Activated CD4-positive, alpha-beta T cell treated with anti-CD3 and anti-CD28 coated beads, Interleukin-2, amount 10 ng/mL, durations not matched to agents 7 days and 5 days (primary cell): Measurements from ENCODE around the gene CHAT. TPM values are rescaled to one million over a fixed set of nuclear protein-coding genes. Genes with fewer than 3 reads are reported as not detected.
"Not testable (repeated sequence)": the region's sequence is repeated elsewhere in the genome, so short reads cannot be mapped to it uniquely, and the experiment has no call there.

Experiments
- CTCF ChIA-PET: fragments of 350-600 bp; sonication (Branson Sonifier 250); formaldehyde crosslinking; loops from one replicate; lab custom pipeline; 2021; ENCODE audit warnings: antibody characterized with exemption; lab: Charles Lee
- POLR2A ChIA-PET: fragments of 350-600 bp; sonication (Branson Sonifier 250); formaldehyde crosslinking; loops from one replicate; lab custom pipeline; 2021; ENCODE audit warnings: antibody characterized with exemption; lab: Charles Lee
- DNase-seq: peaks from one replicate; pipeline ENCODE4 v3.0.0-alpha.2; 2020
- H3K27ac Mint-ChIP-seq: one replicate; pipeline ENCODE4 v1.8.0; 2021; ENCODE audit warnings: mild to moderate bottlenecking, moderate library complexity, mixed read lengths
- H3K27me3 Mint-ChIP-seq: one replicate; pipeline ENCODE4 v1.8.0; 2021; ENCODE audit warnings: mixed read lengths
- H3K36me3 Mint-ChIP-seq: one replicate; pipeline ENCODE4 v1.8.0; 2021; ENCODE audit warnings: low read depth, mixed read lengths
- H3K4me1 Mint-ChIP-seq: one replicate; pipeline ENCODE4 v1.8.0; 2021; ENCODE audit warnings: mixed read lengths
- H3K4me3 Mint-ChIP-seq: one replicate; pipeline ENCODE4 v1.8.0; 2021; ENCODE audit warnings: mild to moderate bottlenecking, moderate library complexity, mixed read lengths
- H3K9me3 Mint-ChIP-seq: one replicate; pipeline ENCODE4 v1.8.0; 2021; ENCODE audit warnings: mixed read lengths
- total RNA-seq, 2 experiments: library from RNA; stranded (reverse); gene quantifications; one replicate each; pipeline ENCODE4 v1.2.3, GENCODE V29; 2021

CHAT gene
- total RNA-seq, 2 experiments from 2014 or later: not detected

- H3K9me3 Mint-ChIP-seq: peaks cover 9% of the 10 kb centered on the region
- H3K27me3 Mint-ChIP-seq: no peaks in the 10 kb centered on the region
- no peak overlapping the region for H3K4me3 Mint-ChIP-seq
- H3K27ac Mint-ChIP-seq: no peak overlapping the region
- H3K4me1 Mint-ChIP-seq: no peaks in the 10 kb centered on the region
- no peak for DNase-seq
- H3K36me3 Mint-ChIP-seq: no peaks in the 10 kb centered on the region
- CTCF ChIA-PET: no interaction called here
- POLR2A ChIA-PET: no interaction called here
These were observed 48.5 kb downstream of the CHAT start for GRCh38 chr10:49662169-49662830.

GRCh38 chr10:49663596-49663995 is 49.8 kb downstream of the CHAT start:
- ChIA-PET CTCF (interaction anchor here (1.2 kb wide), 1 partner anchor 14 kb away, joined by 3 read pairs; no protein-coding TSS in a partner anchor), POLR2A (no interaction called here)
- DNase-seq: no peak
- Mint-ChIP-seq H3K4me3 (no peak overlapping the region), H3K4me1 (no peaks in the 10 kb centered on the region), H3K36me3 (no peaks in the 10 kb centered on the region), H3K27ac (no peak overlapping the region), H3K9me3 (peaks cover 9% of the 10 kb centered on the region), H3K27me3 (no peaks in the 10 kb centered on the region)

GRCh38 chr10:49664006-49664841 is 50.4 kb downstream of the CHAT start:
- POLR2A ChIA-PET: no interaction called here
- DNase-seq: no peak
- H3K4me1 Mint-ChIP-seq: no peaks in the 10 kb centered on the region
- no peak overlapping the region for H3K27ac Mint-ChIP-seq
- CTCF ChIA-PET: interaction anchor here (1.2 kb wide), 1 partner anchor 14 kb away, joined by 3 read pairs; no protein-coding TSS in a partner anchor
- H3K4me3 Mint-ChIP-seq: no peak overlapping the region
- H3K27me3 Mint-ChIP-seq: no peaks in the 10 kb centered on the region
- peaks cover 4% of the 10 kb centered on the region for H3K9me3 Mint-ChIP-seq
- no peaks in the 10 kb centered on the region for H3K36me3 Mint-ChIP-seq

GRCh38 chr10:49664842-49665355 is 51.1 kb downstream of the CHAT start:
- H3K4me3 Mint-ChIP-seq: no peak overlapping the region
- H3K27ac Mint-ChIP-seq: no peak overlapping the region
- H3K36me3 Mint-ChIP-seq: no peaks in the 10 kb centered on the region
- peaks cover under 1% of the 10 kb centered on the region for H3K9me3 Mint-ChIP-seq
- no peaks in the 10 kb centered on the region for H3K27me3 Mint-ChIP-seq
- H3K4me1 Mint-ChIP-seq: no peaks in the 10 kb centered on the region
- ChIA-PET POLR2A (no interaction called here), CTCF (no interaction called here)
- no peak for DNase-seq

- POLR2A ChIA-PET: no interaction called here
- no peaks in the 10 kb centered on the region for H3K36me3 Mint-ChIP-seq
- no peaks in the 10 kb centered on the region for H3K9me3 Mint-ChIP-seq
- no peak overlapping the region for H3K4me3 Mint-ChIP-seq
- CTCF ChIA-PET: no interaction called here
- H3K27me3 Mint-ChIP-seq: peaks cover 2% of the 10 kb centered on the region
- H3K27ac Mint-ChIP-seq: no peak overlapping the region
- no peaks in the 10 kb centered on the region for H3K4me1 Mint-ChIP-seq
- DNase-seq: no peak
These were observed 52.3 kb downstream of the CHAT start for GRCh38 chr10:49666054-49666615.

GRCh38 chr10:49666685-49667084 is 52.8 kb downstream of the CHAT start:
- Mint-ChIP-seq H3K9me3 (no peaks in the 10 kb centered on the region), H3K36me3 (no peaks in the 10 kb centered on the region), H3K27ac (no peak overlapping the region), H3K4me1 (no peaks in the 10 kb centered on the region), H3K4me3 (no peak overlapping the region), H3K27me3 (peaks cover 7% of the 10 kb centered on the region)
- ChIA-PET CTCF (no interaction called here), POLR2A (no interaction called here)
- no peak for DNase-seq

- CTCF ChIA-PET: no interaction called here
- Mint-ChIP-seq H3K9me3 (no peaks in the 10 kb centered on the region), H3K4me3 (no peak overlapping the region), H3K36me3 (no peaks in the 10 kb centered on the region), H3K27ac (no peak overlapping the region), H3K4me1 (no peaks in the 10 kb centered on the region), H3K27me3 (peaks cover 15% of the 10 kb centered on the region)
- POLR2A ChIA-PET: no interaction called here
- no peak for DNase-seq
These were observed 54.2 kb downstream of the CHAT start for GRCh38 chr10:49667991-49668390.

- Mint-ChIP-seq H3K4me1 (no peaks in the 10 kb centered on the region), H3K4me3 (no peak overlapping the region), H3K27ac (no peak overlapping the region), H3K36me3 (no peaks in the 10 kb centered on the region), H3K9me3 (no peaks in the 10 kb centered on the region), H3K27me3 (peaks cover 22% of the 10 kb centered on the region)
- CTCF ChIA-PET: no interaction called here
- no peak for DNase-seq
- POLR2A ChIA-PET: interaction anchor here (0.5 kb wide), 1 partner anchor 11 kb away, joined by 3 read pairs; no protein-coding TSS in a partner anchor
These were observed 54.8 kb downstream of the CHAT start for GRCh38 chr10:49668684-49669083.

- CTCF ChIA-PET: interaction anchor here (1.0 kb wide), 1 partner anchor 9 kb away, joined by 3 read pairs; no protein-coding TSS in a partner anchor
- H3K4me3 Mint-ChIP-seq: peak overlapping the region; percentile 16
- H3K27me3 Mint-ChIP-seq: peaks cover 61% of the 10 kb centered on the region
- H3K9me3 Mint-ChIP-seq: peaks cover 18% of the 10 kb centered on the region
- peaks cover 3% of the 10 kb centered on the region for H3K4me1 Mint-ChIP-seq
- peaks cover 5% of the 10 kb centered on the region for H3K36me3 Mint-ChIP-seq
- H3K27ac Mint-ChIP-seq: no peak overlapping the region
- POLR2A ChIA-PET: no interaction called here
- no peak for DNase-seq
These were observed 65.1 kb downstream of the CHAT start for GRCh38 chr10:49678827-49679479.

- POLR2A ChIA-PET: no interaction called here
- peak; percentile 34 for DNase-seq
- H3K4me3 Mint-ChIP-seq: peak within 1 kb of the TSS; percentile 16
- H3K27ac Mint-ChIP-seq: no peak within 1 kb of the TSS
- H3K27me3 Mint-ChIP-seq: peaks cover 57% of the 10 kb centered on the region
- H3K9me3 Mint-ChIP-seq: peaks cover 18% of the 10 kb centered on the region
- CTCF ChIA-PET: interaction anchor here (1.0 kb wide), 1 partner anchor 8 kb away, joined by 3 read pairs; no protein-coding TSS in a partner anchor
- H3K36me3 Mint-ChIP-seq: peaks cover 5% of the 10 kb centered on the region
- peaks cover 3% of the 10 kb centered on the region for H3K4me1 Mint-ChIP-seq
These were observed 65.7 kb downstream of the CHAT start, which contains the start of gene C10orf53 for GRCh38 chr10:49679480-49679893. Gene C10orf53 (plus strand): TSS chr10:49679651. CDS start chr10:49679698, 47 bp downstream.

GRCh38 chr10:49682449-49682848 is 68.6 kb downstream of the CHAT start:
- H3K27me3 Mint-ChIP-seq: peaks cover 45% of the 10 kb centered on the region
- POLR2A ChIA-PET, H3K27ac Mint-ChIP-seq, DNase-seq, H3K36me3 Mint-ChIP-seq, H3K4me1 Mint-ChIP-seq, CTCF ChIA-PET, H3K4me3 Mint-ChIP-seq: not testable (repeated sequence)
- H3K9me3 Mint-ChIP-seq: peaks cover 18% of the 10 kb centered on the region

GRCh38 chr10:49682879-49683278 is 69.0 kb downstream of the CHAT start:
- no peak overlapping the region for H3K27ac Mint-ChIP-seq
- CTCF ChIA-PET: no interaction called here
- POLR2A ChIA-PET: no interaction called here
- H3K4me3 Mint-ChIP-seq: no peak overlapping the region
- H3K27me3 Mint-ChIP-seq: peaks cover 45% of the 10 kb centered on the region
- no peak for DNase-seq
- H3K9me3 Mint-ChIP-seq: peaks cover 16% of the 10 kb centered on the region
- H3K4me1 Mint-ChIP-seq: peaks cover 3% of the 10 kb centered on the region
- H3K36me3 Mint-ChIP-seq: peaks cover 5% of the 10 kb centered on the region
